Smooth muscle cell (in vitro differentiated cells): ENCODE data around the gene GRID2. TPM values are rescaled to one million over a fixed set of nuclear protein-coding genes. Genes with fewer than 3 reads are reported as not detected.

ENCODE experiments used
- DNase-seq: peaks from one replicate; lab custom pipeline; 2025; ENCODE audit not compliant: unreplicated experiment; lab: John Stamatoyannopoulos, UW
- H2AFZ ChIP-seq: fragments of 200-600 bp; sonication (generic); 2 replicates; pipeline ENCODE4 v1.6.0; 2016; ENCODE audit warnings: antibody characterized with exemption, low read depth, mild to moderate bottlenecking
- H3F3A ChIP-seq: fragments of 200-600 bp; sonication (generic); 2 replicates; pipeline ENCODE4 v1.6.0; 2017; ENCODE audit warnings: antibody characterized with exemption, low read depth
- H3K27ac ChIP-seq: fragments of 200-600 bp; sonication (generic); 2 replicates; pipeline ENCODE4 v1.5.1; 2016; ENCODE audit warnings: low read depth, mild to moderate bottlenecking
- H3K27me3 ChIP-seq: fragments of 200-600 bp; sonication (generic); 2 replicates; pipeline ENCODE4 v1.6.1; 2016; ENCODE audit warnings: low read depth, mild to moderate bottlenecking
- H3K36me3 ChIP-seq: fragments of 200-600 bp; sonication (generic); 2 replicates; pipeline ENCODE4 v1.5.1; 2016; ENCODE audit warnings: low read depth
- H3K4me1 ChIP-seq: fragments of 200-600 bp; sonication (generic); 2 replicates; pipeline ENCODE4 v1.5.1; 2016; ENCODE audit warnings: low read depth
- H3K4me2 ChIP-seq: fragments of 200-600 bp; sonication (generic); 2 replicates; pipeline ENCODE4 v1.6.0; 2016; ENCODE audit warnings: mild to moderate bottlenecking
- H3K4me3 ChIP-seq: fragments of 200-600 bp; sonication (generic); 2 replicates; pipeline ENCODE4 v1.5.1; 2016; ENCODE audit warnings: mild to moderate bottlenecking
- H3K79me2 ChIP-seq: fragments of 200-600 bp; sonication (generic); 2 replicates; pipeline ENCODE4 v1.6.0; 2016; ENCODE audit warnings: low read depth, mild to moderate bottlenecking
- H3K9ac ChIP-seq: fragments of 200-600 bp; sonication (generic); 2 replicates; pipeline ENCODE4 v1.6.0; 2016; ENCODE audit warnings: low read depth
- H3K9me3 ChIP-seq: fragments of 200-600 bp; sonication (generic); replicated peaks from 2 replicates; pipeline ENCODE4 v1.5.1; 2016; ENCODE audit warnings: low read depth
- H4K20me1 ChIP-seq: fragments of 200-600 bp; sonication (generic); 2 replicates; pipeline ENCODE4 v1.6.0; 2016; ENCODE audit warnings: low read depth
- CTCF ChIP-seq: fragments of 200-600 bp; sonication (generic); IDR thresholded peaks from 2 replicates; pipeline ENCODE4 v1.5.1; 2017; ENCODE audit warnings: borderline replicate concordance, mild to moderate bottlenecking, antibody characterized with exemption; ENCODE audit not compliant: insufficient read depth, poor library complexity, severe bottlenecking
- WGBS: methylation state at CpG from one replicate; pipeline ENCODE4 v1.1.7; 2016; ENCODE audit warnings: low lambda C conversion rate; 5-methylcytosine and 5-hydroxymethylcytosine counted together
- polyA plus RNA-seq: library from polyadenylated mRNA; unstranded; fragments of >200 nt; fragmentation: Nextera tagmentation; extraction: Ambion mirVana; gene quantifications from 2 replicates; pipeline ENCODE4 v1.2.1, GENCODE V29; 2016
- total RNA-seq: library from RNA; depleted of rRNA; stranded (reverse); fragments of >200 nt; gene quantifications from 2 replicates; pipeline ENCODE4 v1.2.3, GENCODE V29; 2014

GRID2 gene
- total and polyA plus RNA-seq, 2 experiments from 2014 or later, result 1.2 TPM; not detected in 1

DNA sequence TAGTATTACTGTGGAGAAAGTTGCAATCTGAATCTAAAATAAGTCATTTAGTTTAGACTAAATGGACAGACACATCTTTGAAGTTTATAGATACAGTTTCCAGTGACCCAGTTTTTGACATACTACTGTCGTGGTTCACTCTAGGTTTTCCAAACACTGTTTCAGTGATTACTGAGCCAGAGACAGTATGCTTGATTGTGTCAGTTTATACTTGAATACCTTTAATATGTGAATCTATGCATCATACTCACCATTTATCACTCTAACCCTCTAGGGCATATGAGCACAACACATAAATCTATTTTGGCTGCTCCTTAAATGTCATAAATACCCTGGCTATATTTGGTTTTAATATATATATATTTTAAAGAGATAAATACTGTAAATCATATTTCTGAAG, 173.5 kb downstream of the GRID2 start:
- no peaks in the 10 kb centered on the region for H3K4me1 ChIP-seq
- H4K20me1 ChIP-seq, result no peaks in the 10 kb centered on the region
- H3K9ac ChIP-seq, result no peak overlapping the region
- no peak overlapping the region for H3K4me3 ChIP-seq
- no peak for TF ChIP-seq CTCF
- no peak overlapping the region for H3K4me2 ChIP-seq
- H3K27ac ChIP-seq, result no peak overlapping the region
- no peaks in the 10 kb centered on the region for H3F3A ChIP-seq
- no peaks in the 10 kb centered on the region for H3K79me2 ChIP-seq
- no peak for DNase-seq
- no peaks in the 10 kb centered on the region for H3K27me3 ChIP-seq
- WGBS, result 68% methylated on average over 1 of the region's 1 CpG
- H2AFZ ChIP-seq, result no peak overlapping the region
- H3K36me3 ChIP-seq, result no peaks in the 10 kb centered on the region
- no peaks in the 10 kb centered on the region for H3K9me3 ChIP-seq

- Histone ChIP-seq H4K20me1 (no peaks in the 10 kb centered on the region), H3K9me3 (no peaks in the 10 kb centered on the region), H3K27me3 (no peaks in the 10 kb centered on the region), H3K27ac (no peak overlapping the region), H2AFZ (no peak overlapping the region), H3K4me1 (no peaks in the 10 kb centered on the region), H3K36me3 (no peaks in the 10 kb centered on the region), H3F3A (no peaks in the 10 kb centered on the region), H3K4me3 (no peak overlapping the region), H3K9ac (no peak overlapping the region), H3K4me2 (no peak overlapping the region), H3K79me2 (no peaks in the 10 kb centered on the region)
- TF ChIP-seq CTCF, result no peak
- WGBS, result 69% methylated on average over 3 of the region's 3 CpGs
- DNase-seq, result no peak
These were observed 179.6 kb downstream of the GRID2 start for GRCh38 chr4:92483341-92483740.

DNA sequence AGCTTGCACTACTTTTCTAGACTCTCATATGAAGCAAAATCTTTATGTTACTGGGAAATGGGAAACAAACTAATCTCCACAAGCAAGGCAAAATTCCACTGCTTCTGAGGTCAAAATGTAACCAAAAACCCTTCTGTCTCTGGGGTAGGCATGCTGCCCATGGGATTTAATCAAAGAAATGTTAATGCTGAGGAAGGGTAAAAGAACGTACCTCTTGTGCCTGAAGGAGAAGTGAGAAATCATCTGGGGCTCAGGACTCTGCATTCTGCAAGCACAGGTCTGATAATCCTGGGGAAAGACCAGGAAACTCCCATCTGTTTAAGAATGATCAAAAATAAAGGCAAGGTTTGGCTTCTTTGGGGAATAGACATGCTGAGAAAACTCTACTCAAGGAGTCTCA, 184.7 kb downstream of the GRID2 start:
- no peak for TF ChIP-seq CTCF
- Histone ChIP-seq H3K4me1 (no peaks in the 10 kb centered on the region), H3K27ac (no peak overlapping the region), H3K9me3 (no peaks in the 10 kb centered on the region), H3F3A (no peaks in the 10 kb centered on the region), H2AFZ (no peak overlapping the region), H3K9ac (no peak overlapping the region), H3K4me2 (no peak overlapping the region), H3K79me2 (no peaks in the 10 kb centered on the region), H4K20me1 (no peaks in the 10 kb centered on the region), H3K4me3 (no peak overlapping the region), H3K27me3 (no peaks in the 10 kb centered on the region), H3K36me3 (no peaks in the 10 kb centered on the region)
- no peak for DNase-seq
- 32% methylated on average over 1 of the region's 1 CpG for WGBS

DNA sequence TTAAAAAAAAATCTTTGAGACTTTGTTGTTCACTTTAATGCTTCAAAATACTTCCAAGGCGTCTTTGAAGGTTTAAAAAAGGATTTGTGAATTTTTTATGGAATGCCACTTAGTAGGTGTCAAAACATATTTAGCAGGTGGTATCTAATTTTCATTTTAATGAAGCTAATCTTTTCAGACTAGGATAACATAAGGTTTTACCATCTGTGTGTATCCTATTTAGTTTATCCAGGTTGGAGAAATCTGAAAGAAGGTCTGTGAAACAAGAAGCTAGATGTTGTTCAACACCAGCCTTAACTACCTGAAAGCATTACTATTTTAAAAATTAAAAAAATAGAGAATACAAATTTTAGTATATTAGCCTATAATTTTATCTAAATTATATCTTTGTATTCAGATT, 193.4 kb downstream of the GRID2 start:
- no peak overlapping the region for H3K4me3 ChIP-seq
- no peaks in the 10 kb centered on the region for H3K27me3 ChIP-seq
- no peak overlapping the region for H3K9ac ChIP-seq
- H3F3A ChIP-seq, result no peaks in the 10 kb centered on the region
- H4K20me1 ChIP-seq, result no peaks in the 10 kb centered on the region
- DNase-seq, result no peak
- no peak overlapping the region for H3K4me2 ChIP-seq
- WGBS, result 77% methylated on average over 1 of the region's 1 CpG
- TF ChIP-seq CTCF, result no peak
- no peak overlapping the region for H2AFZ ChIP-seq
- no peak overlapping the region for H3K27ac ChIP-seq
- no peaks in the 10 kb centered on the region for H3K9me3 ChIP-seq
- no peaks in the 10 kb centered on the region for H3K79me2 ChIP-seq
- no peaks in the 10 kb centered on the region for H3K36me3 ChIP-seq
- H3K4me1 ChIP-seq, result peaks cover 5% of the 10 kb centered on the region
